HepG2 (cell line): ENCODE results near the gene SMTNL1. TPM values are rescaled to one million over a fixed set of nuclear protein-coding genes. Genes with fewer than 3 reads are reported as not detected.

Experiments
- EZH2 ChIP-seq: conservative IDR thresholded peaks from 2 replicates; pipeline ENCODE4 v1.6.1; 2012; ENCODE audit warnings: mild to moderate bottlenecking, low read depth, low read length, moderate library complexity
- FOSL2 ChIP-seq: sonication (generic); formaldehyde crosslinking; IDR thresholded peaks from 2 replicates; pipeline ENCODE4 v1.4.0; 2020; ENCODE audit warnings: missing genetic modification reagents
- FOXC1 ChIP-seq: sonication (generic); formaldehyde crosslinking; IDR thresholded peaks from 2 replicates; pipeline ENCODE4 v1.8.0; 2022; ENCODE audit warnings: mild to moderate bottlenecking, missing genetic modification reagents, borderline replicate concordance
- MEIS2 ChIP-seq: sonication (generic); formaldehyde crosslinking; IDR thresholded peaks from 2 replicates; pipeline ENCODE4 v1.9.0; 2021; ENCODE audit warnings: mild to moderate bottlenecking, missing genetic modification reagents
- MTF2 ChIP-seq: sonication (generic); formaldehyde crosslinking; IDR thresholded peaks from 2 replicates; pipeline ENCODE4 v1.5.0; 2020; ENCODE audit warnings: missing genetic modification reagents, borderline replicate concordance
- MYC ChIP-seq: sonication (generic); formaldehyde crosslinking; IDR thresholded peaks from 2 replicates; pipeline ENCODE4 v1.9.0; 2021; ENCODE audit warnings: missing genetic modification reagents, borderline replicate concordance
- NR2F6 ChIP-seq, 2 experiments: IDR thresholded peaks; 2 replicates each; pipeline ENCODE4 v1.6.1; 2016; ENCODE audit warnings: antibody characterized with exemption in 1 of 2, mild to moderate bottlenecking in 1 of 2
- RBM39 ChIP-seq: fragments of 200-400 bp; formaldehyde crosslinking; IDR thresholded peaks from one replicate; pipeline ENCODE4 v1.6.1; 2018; ENCODE audit warnings: antibody characterized with exemption, mild to moderate bottlenecking, low read depth, low read length; ENCODE audit not compliant: poor library complexity, severe bottlenecking
- SAFB2 ChIP-seq: sonication (generic); formaldehyde crosslinking; IDR thresholded peaks from 2 replicates; pipeline ENCODE4 v1.5.1; 2020; ENCODE audit warnings: missing genetic modification reagents, low read depth, mild to moderate bottlenecking, borderline replicate concordance
- SP4 ChIP-seq: sonication (generic); formaldehyde crosslinking; IDR thresholded peaks from 2 replicates; pipeline ENCODE4 v1.8.1; 2023; ENCODE audit warnings: mild to moderate bottlenecking, missing genetic modification reagents
- XRCC5 ChIP-seq: fragments of 200-400 bp; formaldehyde crosslinking; optimal IDR thresholded peaks from 2 replicates; pipeline ENCODE3; 2017; ENCODE audit warnings: mild to moderate bottlenecking, low read length
- ZFP36 ChIP-seq: fragments of 150-350 bp; IDR thresholded peaks from 2 replicates; pipeline ENCODE4 v1.6.1; 2018; ENCODE audit warnings: borderline replicate concordance, low read length, low read depth; ENCODE audit not compliant: partially characterized antibody
- ZFP62 ChIP-seq: sonication (generic); formaldehyde crosslinking; IDR thresholded peaks from 2 replicates; pipeline ENCODE4 v1.4.0; 2020; ENCODE audit warnings: missing genetic modification reagents
- ZNF263 ChIP-seq: sonication (generic); formaldehyde crosslinking; IDR thresholded peaks from 2 replicates; pipeline ENCODE4 v1.4.0; 2020; ENCODE audit warnings: missing genetic modification reagents
- ZNF430 ChIP-seq: sonication (generic); formaldehyde crosslinking; IDR thresholded peaks from 2 replicates; pipeline ENCODE4 v1.9.0; 2021; ENCODE audit warnings: mild to moderate bottlenecking, missing genetic modification reagents
- ZNF567 ChIP-seq: sonication (generic); formaldehyde crosslinking; IDR thresholded peaks from 2 replicates; pipeline ENCODE4 v1.8.1; 2023; ENCODE audit warnings: mild to moderate bottlenecking, missing genetic modification reagents, borderline replicate concordance
- ZNF766 ChIP-seq: sonication (generic); formaldehyde crosslinking; IDR thresholded peaks from 2 replicates; pipeline ENCODE4 v1.5.0; 2020; ENCODE audit warnings: missing genetic modification reagents, borderline replicate concordance
- ZSCAN25 ChIP-seq: sonication (generic); formaldehyde crosslinking; IDR thresholded peaks from 2 replicates; pipeline ENCODE4 v1.8.0; 2022; ENCODE audit warnings: mild to moderate bottlenecking, missing genetic modification reagents
- polyA plus RNA-seq, 8 experiments: library from polyadenylated mRNA; depleted of rRNA in 3 of 8; stranded (reverse) in 7 of 8; unstranded in 1 of 8; fragments of >200 nt; fragmentation: Illumina TruSeq in 4 of 8; extraction: Trizol in 4 of 8; gene quantifications; 2 replicates each; pipeline versions ENCODE4 v1.2.1 to v1.2.3, GENCODE V29; 2011 to 2016; ENCODE audit warnings: low read depth in 4 of 8, missing spikeins in 1 of 8, mixed read lengths in 1 of 8; ENCODE audit not compliant: insufficient read depth in 1 of 8
- total RNA-seq, 5 experiments: library from RNA; depleted of rRNA; stranded (reverse); fragments of >200 nt; fragmentation: Illumina TruSeq; extraction: Trizol; gene quantifications; 2 replicates each; pipeline ENCODE4 v1.2.3, GENCODE V29; 2016; ENCODE audit warnings: low read depth in 1 of 5
- TF ChIP-seq, protein P1 (sequence below): sonication (generic); formaldehyde crosslinking; IDR thresholded peaks from 2 replicates; pipeline ENCODE4 v1.8.1; 2023; ENCODE audit warnings: missing genetic modification reagents, inconsistent platforms, borderline replicate concordance
- TF ChIP-seq, protein P2 (sequence below): sonication (generic); formaldehyde crosslinking; IDR thresholded peaks from 2 replicates; pipeline ENCODE4 v1.5.0; 2020; ENCODE audit warnings: mild to moderate bottlenecking, missing genetic modification reagents
- TF ChIP-seq, protein P3 (sequence below): sonication (generic); formaldehyde crosslinking; IDR thresholded peaks from 2 replicates; pipeline ENCODE4 v1.8.1; 2023; ENCODE audit warnings: missing genetic modification reagents, mild to moderate bottlenecking, borderline replicate concordance
- TF ChIP-seq, protein P4 (sequence below): conservative IDR thresholded peaks from 2 replicates; pipeline ENCODE4 v1.6.1; 2018; ENCODE audit warnings: missing genetic modification reagents

Gene SMTNL1
- total and polyA plus RNA-seq, 2 of the 13 experiments (the other 11 are each of a cell fraction or from before 2014, with no cell fraction given) = 0.04 TPM; not detected in 1

DNA sequence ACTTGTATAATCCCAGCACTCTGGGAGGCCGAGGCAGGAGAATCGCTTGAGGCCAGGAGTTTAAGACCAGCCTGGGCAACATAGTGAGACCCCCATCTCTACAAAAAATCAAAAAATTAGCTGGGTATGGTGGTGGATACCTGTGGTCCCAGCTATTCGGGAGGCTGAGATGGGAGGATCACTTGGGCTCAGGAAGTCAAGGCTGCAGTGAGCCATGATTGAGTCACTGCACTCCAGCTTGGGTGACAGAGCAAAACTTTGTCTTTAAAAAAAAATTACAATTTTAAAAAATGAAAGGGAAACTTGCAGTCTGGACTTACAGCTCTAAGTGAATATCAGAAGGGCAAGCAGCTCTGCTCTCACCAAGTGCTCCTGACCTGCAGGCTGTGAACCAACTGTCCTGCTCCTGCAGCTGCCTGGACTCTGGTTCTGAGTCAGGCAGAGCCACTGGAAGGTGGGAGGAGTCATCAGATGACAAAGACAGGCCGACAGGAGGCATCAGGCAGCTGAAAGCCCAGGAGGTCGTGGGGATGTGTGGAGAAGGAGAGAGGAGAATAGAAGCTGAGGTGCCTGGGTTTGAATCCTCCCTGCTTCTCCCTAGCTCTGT, 9.6 kb downstream of the SMTNL1 start (continued):
- no peak for TF ChIP-seq NR2F6 (IDR thresholded peaks at IDR 0.05)
- TF ChIP-seq NR2F6 (CRISPR knock-in tag; IDR thresholded peaks at IDR 0.05) = peak; percentile 22; the same call in 1 of the 2 replicates
- TF ChIP-seq ZNF766 (CRISPR knock-in tag) = no peak
- no peak for TF ChIP-seq ZNF567 (CRISPR knock-in tag)
- peak; percentile 67 for TF ChIP-seq FOSL2 (CRISPR knock-in tag)
- no peak for TF ChIP-seq FOXC1 (CRISPR knock-in tag)
- TF ChIP-seq RBM39 = no peak
- TF ChIP-seq, protein P1, sequence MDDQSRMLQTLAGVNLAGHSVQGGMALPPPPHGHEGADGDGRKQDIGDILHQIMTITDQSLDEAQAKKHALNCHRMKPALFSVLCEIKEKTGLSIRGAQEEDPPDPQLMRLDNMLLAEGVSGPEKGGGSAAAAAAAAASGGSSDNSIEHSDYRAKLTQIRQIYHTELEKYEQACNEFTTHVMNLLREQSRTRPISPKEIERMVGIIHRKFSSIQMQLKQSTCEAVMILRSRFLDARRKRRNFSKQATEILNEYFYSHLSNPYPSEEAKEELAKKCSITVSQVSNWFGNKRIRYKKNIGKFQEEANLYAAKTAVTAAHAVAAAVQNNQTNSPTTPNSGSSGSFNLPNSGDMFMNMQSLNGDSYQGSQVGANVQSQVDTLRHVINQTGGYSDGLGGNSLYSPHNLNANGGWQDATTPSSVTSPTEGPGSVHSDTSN = no peak
- TF ChIP-seq ZNF430 (CRISPR knock-in tag) = 0 out of 2 replicates have a peak, but pooled peaks have one; percentile 27
- TF ChIP-seq, protein P2, sequence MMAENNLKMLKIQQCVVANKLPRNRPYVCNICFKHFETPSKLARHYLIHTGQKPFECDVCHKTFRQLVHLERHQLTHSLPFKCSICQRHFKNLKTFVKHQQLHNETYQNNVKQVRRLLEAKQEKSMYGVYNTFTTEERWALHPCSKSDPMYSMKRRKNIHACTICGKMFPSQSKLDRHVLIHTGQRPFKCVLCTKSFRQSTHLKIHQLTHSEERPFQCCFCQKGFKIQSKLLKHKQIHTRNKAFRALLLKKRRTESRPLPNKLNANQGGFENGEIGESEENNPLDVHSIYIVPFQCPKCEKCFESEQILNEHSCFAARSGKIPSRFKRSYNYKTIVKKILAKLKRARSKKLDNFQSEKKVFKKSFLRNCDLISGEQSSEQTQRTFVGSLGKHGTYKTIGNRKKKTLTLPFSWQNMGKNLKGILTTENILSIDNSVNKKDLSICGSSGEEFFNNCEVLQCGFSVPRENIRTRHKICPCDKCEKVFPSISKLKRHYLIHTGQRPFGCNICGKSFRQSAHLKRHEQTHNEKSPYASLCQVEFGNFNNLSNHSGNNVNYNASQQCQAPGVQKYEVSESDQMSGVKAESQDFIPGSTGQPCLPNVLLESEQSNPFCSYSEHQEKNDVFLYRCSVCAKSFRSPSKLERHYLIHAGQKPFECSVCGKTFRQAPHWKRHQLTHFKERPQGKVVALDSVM (CRISPR knock-in tag) = peak; percentile 52; the same call in 1 of the 2 replicates
- 0 out of 2 replicates have a peak, but pooled peaks have one; percentile 50 for TF ChIP-seq MEIS2 (CRISPR knock-in tag)
- TF ChIP-seq ZFP36 = no peak
- TF ChIP-seq SAFB2 (CRISPR knock-in tag) = no peak
- TF ChIP-seq ZNF263 (CRISPR knock-in tag) = peak; percentile 73; the same call in 1 of the 2 replicates
- TF ChIP-seq MTF2 (CRISPR knock-in tag) = no peak
- TF ChIP-seq XRCC5 = peak; percentile 22
- TF ChIP-seq, protein P3, sequence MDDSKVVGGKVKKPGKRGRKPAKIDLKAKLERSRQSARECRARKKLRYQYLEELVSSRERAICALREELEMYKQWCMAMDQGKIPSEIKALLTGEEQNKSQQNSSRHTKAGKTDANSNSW = no peak
- TF ChIP-seq ZFP62 = no peak
- no peak for TF ChIP-seq SP4
- TF ChIP-seq, protein P4, sequence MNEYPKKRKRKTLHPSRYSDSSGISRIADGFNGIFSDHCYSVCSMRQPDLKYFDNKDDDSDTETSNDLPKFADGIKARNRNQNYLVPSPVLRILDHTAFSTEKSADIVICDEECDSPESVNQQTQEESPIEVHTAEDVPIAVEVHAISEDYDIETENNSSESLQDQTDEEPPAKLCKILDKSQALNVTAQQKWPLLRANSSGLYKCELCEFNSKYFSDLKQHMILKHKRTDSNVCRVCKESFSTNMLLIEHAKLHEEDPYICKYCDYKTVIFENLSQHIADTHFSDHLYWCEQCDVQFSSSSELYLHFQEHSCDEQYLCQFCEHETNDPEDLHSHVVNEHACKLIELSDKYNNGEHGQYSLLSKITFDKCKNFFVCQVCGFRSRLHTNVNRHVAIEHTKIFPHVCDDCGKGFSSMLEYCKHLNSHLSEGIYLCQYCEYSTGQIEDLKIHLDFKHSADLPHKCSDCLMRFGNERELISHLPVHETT (CRISPR knock-in tag) = no peak
- no peak for TF ChIP-seq MYC (CRISPR knock-in tag)
- no peak for TF ChIP-seq EZH2
- TF ChIP-seq ZSCAN25 = no peak
